ENCODE measurements around the gene SLC48A1.

DNA sequence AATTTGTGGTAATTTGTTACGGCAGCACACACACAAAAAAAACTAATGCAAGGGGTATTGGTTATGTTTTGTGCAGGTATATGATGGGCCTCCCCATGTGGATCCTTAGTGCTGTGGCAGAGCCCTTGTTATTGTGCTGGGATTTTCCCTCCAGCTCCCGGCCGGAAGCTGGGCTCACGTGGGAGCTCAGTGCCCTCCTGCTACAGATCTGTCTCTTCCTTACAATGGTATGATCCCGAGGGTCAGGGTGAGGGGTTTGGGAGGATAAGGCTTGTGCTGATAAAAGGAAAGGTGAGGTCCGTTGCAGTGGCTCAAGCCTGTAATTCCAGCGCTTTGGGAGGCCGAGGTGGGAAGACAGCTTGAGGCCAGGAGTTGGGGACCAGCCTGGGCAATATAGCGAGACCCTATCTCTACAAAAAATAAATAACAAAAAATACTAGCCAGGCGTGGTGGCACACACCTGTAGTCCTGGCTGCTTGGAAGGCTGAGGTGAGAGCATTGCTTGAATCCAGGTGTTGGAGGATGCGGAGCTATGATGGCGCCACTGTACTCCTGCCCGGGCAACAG is 861 bp upstream of the SLC48A1 start:
- TF ChIP-seq ZFP30 (CRISPR knock-in tag; IDR thresholded peaks at IDR 0.05): no peak
- no peak for TF ChIP-seq ISL1 (CRISPR knock-in tag; IDR thresholded peaks at IDR 0.05)
- no peak for TF ChIP-seq OSR1 (CRISPR knock-in tag; IDR thresholded peaks at IDR 0.05)
- TF ChIP-seq GLIS3 (CRISPR knock-in tag; IDR thresholded peaks at IDR 0.05): no peak
- TF ChIP-seq PPARA (CRISPR knock-in tag; IDR thresholded peaks at IDR 0.05; ENCODE audit: borderline replicate concordance): no peak

Measured in SK-N-SH treated with all-trans-retinoic acid at 6 μM for 48 hours (cell line).